ENCODE results near the gene TIGAR.

DNA sequence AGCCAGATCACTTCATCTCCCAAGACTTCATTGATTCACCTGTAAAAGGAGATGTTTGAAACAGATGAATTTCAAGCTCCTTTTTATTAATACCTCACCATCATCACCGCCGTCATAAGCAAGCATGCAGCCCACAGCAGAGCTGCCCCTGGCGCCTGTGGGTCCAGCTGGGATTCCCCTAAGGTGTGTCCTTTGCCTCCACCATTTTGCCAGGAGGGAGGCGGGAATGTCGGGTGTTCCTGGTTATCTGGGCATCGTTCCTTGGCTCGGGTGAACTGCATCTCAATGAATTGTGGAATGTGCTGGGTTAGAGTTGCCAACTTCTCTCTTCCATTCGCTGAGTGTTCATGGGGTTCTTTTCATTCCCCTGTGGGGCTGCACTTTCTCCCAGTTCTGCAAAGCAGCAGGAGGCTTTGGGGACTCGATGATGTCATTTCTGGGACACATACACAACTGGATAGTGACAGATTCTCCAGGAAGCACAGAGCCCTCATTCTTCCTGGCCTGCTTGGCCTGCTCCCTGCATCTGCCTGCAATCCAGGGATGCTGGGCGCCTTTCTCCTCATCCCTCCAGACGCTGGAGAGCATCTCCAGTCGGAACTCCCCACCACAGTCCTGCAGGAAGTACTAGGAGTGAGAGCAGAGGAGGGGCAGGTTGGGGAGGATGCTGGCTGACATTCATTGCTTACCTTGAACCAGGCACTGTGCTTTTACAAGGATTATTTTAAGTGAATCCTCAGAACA, 37.3 kb upstream of the TIGAR start:
- TF ChIP-seq RAD21 (conservative IDR thresholded peaks at IDR 0.05) (no peak), SMC3 (conservative IDR thresholded peaks at IDR 0.05; ENCODE audit: poor library complexity) (no peak), MXI1 (conservative IDR thresholded peaks at IDR 0.05; ENCODE audit: poor library complexity, severe bottlenecking) (no peak)
- TF ChIP-seq, protein P1, sequence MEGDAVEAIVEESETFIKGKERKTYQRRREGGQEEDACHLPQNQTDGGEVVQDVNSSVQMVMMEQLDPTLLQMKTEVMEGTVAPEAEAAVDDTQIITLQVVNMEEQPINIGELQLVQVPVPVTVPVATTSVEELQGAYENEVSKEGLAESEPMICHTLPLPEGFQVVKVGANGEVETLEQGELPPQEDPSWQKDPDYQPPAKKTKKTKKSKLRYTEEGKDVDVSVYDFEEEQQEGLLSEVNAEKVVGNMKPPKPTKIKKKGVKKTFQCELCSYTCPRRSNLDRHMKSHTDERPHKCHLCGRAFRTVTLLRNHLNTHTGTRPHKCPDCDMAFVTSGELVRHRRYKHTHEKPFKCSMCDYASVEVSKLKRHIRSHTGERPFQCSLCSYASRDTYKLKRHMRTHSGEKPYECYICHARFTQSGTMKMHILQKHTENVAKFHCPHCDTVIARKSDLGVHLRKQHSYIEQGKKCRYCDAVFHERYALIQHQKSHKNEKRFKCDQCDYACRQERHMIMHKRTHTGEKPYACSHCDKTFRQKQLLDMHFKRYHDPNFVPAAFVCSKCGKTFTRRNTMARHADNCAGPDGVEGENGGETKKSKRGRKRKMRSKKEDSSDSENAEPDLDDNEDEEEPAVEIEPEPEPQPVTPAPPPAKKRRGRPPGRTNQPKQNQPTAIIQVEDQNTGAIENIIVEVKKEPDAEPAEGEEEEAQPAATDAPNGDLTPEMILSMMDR (IDR thresholded peaks at IDR 0.05; ENCODE audit: poor library complexity, severe bottlenecking) = no peak
